GM19238 (cell line): ENCODE results near the gene ITPRIPL2.

ENCODE experiments used
- DNase-seq: peaks from one replicate; pipeline ENCODE4 v3.0.0; 2011; ENCODE audit warnings: low spot score; ENCODE audit not compliant: insufficient read length

ITPRIPL2 gene

GRCh38 chr16:19119564-19119963 is 5.8 kb downstream of the ITPRIPL2 start:
- no peak for DNase-seq

GRCh38 chr16:19123535-19124178 is 9.9 kb downstream of the ITPRIPL2 start:
- DNase-seq = no peak

GRCh38 chr16:19126300-19126699 is 12.5 kb downstream of the ITPRIPL2 start:
- no peak for DNase-seq

- no peak for DNase-seq
Measured at GRCh38 chr16:19127205-19127604, 13.4 kb downstream of the ITPRIPL2 start.

- no peak for DNase-seq
Measured at GRCh38 chr16:19127674-19128131, 13.9 kb downstream of the ITPRIPL2 start.

- no peak for DNase-seq
Measured at GRCh38 chr16:19128454-19129200, 14.9 kb downstream of the ITPRIPL2 start.

- no peak for DNase-seq
Measured at GRCh38 chr16:19130385-19130784, 16.6 kb downstream of the ITPRIPL2 start.

GRCh38 chr16:19130852-19131824 is 17.4 kb downstream of the ITPRIPL2 start:
- no peak for DNase-seq

GRCh38 chr16:19131825-19132218 is 18.1 kb downstream of the ITPRIPL2 start:
- DNase-seq = no peak

GRCh38 chr16:19132255-19132654 is 18.5 kb downstream of the ITPRIPL2 start:
- DNase-seq = no peak

GRCh38 chr16:19132898-19133297 is 19.1 kb downstream of the ITPRIPL2 start:
- no peak for DNase-seq

- no peak for DNase-seq
Measured at GRCh38 chr16:19133600-19133999, 19.8 kb downstream of the ITPRIPL2 start.

- DNase-seq = no peak
Measured at GRCh38 chr16:19135201-19135842, 21.6 kb downstream of the ITPRIPL2 start.

GRCh38 chr16:19135896-19136438 is 22.2 kb downstream of the ITPRIPL2 start:
- no peak for DNase-seq

- no peak for DNase-seq
Measured at GRCh38 chr16:19136549-19137196, 22.9 kb downstream of the ITPRIPL2 start.

GRCh38 chr16:19137201-19138128 is 23.7 kb downstream of the ITPRIPL2 start:
- no peak for DNase-seq

GRCh38 chr16:19138601-19139000 is 24.8 kb downstream of the ITPRIPL2 start:
- no peak for DNase-seq

- no peak for DNase-seq
Measured at GRCh38 chr16:19139436-19140091, 25.8 kb downstream of the ITPRIPL2 start.

- DNase-seq = no peak
Measured at GRCh38 chr16:19140396-19140795, 26.6 kb downstream of the ITPRIPL2 start.
